Activated naive CD8-positive, alpha-beta T cell treated with anti-CD3 and anti-CD28 coated beads, Interleukin-2, amount 50 U/mL, for 24 hours (primary cell): ENCODE data around the gene TMC8.
"Not testable (repeated sequence)": the region's sequence is repeated elsewhere in the genome, so short reads cannot be mapped to it uniquely, and the experiment has no call there.

Experiments used
- ATAC-seq: fragments of 150-1000 bp; cut with Tn5 transposase; one replicate; pipeline ENCODE4 v1.10.0; 2021
- DNase-seq: peaks from one replicate; pipeline ENCODE4 v3.0.0; 2021
- H3K27ac Mint-ChIP-seq: one replicate; pipeline ENCODE4 v1.8.0; 2021; ENCODE audit warnings: mild to moderate bottlenecking, mixed read lengths
- H3K27me3 Mint-ChIP-seq: one replicate; pipeline ENCODE4 v1.8.0; 2021; ENCODE audit warnings: mixed read lengths
- H3K36me3 Mint-ChIP-seq: one replicate; pipeline ENCODE4 v1.8.0; 2021; ENCODE audit warnings: low read depth, mixed read lengths
- H3K4me1 Mint-ChIP-seq: one replicate; pipeline ENCODE4 v1.8.0; 2021; ENCODE audit warnings: mixed read lengths
- H3K4me3 Mint-ChIP-seq: one replicate; pipeline ENCODE4 v1.8.0; 2021; ENCODE audit warnings: mild to moderate bottlenecking, moderate library complexity, mixed read lengths
- H3K9me3 Mint-ChIP-seq: one replicate; pipeline ENCODE4 v1.8.0; 2021; ENCODE audit warnings: mixed read lengths

The TMC8 gene

DNA sequence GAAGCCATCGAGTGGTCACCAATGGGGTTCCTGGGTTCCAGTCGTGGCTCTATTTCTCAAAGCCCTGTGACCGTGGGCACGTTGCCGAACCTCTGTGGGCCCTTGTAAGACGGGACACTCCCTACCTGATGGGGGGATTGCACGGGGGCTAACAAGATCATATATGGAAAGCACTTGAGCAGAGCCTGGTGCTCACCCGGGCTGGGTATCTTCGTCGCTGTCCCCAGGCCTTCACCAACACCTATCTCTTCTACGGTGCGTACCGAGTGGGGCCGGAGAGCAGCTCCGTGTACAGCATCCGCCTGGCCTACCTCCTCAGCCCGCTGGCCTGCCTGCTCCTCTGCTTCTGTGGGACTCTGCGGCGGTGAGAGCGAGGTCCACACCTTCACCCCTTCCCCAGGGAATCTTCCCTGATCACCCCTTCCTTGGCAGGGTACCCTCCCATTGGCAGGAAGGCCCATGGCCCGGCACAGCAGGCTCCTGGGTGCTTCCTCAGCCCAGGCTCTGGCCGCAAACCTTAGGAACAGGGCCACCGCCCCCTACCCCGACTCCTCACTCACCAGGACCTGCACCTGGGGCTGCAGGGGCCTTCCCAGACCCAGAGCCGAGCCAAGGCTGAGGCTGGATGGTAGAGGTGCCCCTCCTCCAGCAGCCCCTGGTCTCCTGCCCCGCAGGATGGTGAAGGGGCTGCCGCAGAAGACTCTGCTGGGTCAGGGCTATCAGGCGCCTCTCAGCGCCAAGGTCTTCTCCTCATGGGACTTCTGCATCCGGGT, 2.8 kb downstream of the TMC8 start:
- DNase-seq (peak; percentile 24), ATAC-seq (no peak)
- Mint-ChIP-seq H3K27me3 (no peaks in the 10 kb centered on the region), H3K4me3 (peak overlapping the region; percentile 95), H3K36me3 (peaks cover 42% of the 10 kb centered on the region), H3K9me3 (no peaks in the 10 kb centered on the region), H3K4me1 (peaks cover 70% of the 10 kb centered on the region), H3K27ac (peak overlapping the region; percentile 80)

DNA sequence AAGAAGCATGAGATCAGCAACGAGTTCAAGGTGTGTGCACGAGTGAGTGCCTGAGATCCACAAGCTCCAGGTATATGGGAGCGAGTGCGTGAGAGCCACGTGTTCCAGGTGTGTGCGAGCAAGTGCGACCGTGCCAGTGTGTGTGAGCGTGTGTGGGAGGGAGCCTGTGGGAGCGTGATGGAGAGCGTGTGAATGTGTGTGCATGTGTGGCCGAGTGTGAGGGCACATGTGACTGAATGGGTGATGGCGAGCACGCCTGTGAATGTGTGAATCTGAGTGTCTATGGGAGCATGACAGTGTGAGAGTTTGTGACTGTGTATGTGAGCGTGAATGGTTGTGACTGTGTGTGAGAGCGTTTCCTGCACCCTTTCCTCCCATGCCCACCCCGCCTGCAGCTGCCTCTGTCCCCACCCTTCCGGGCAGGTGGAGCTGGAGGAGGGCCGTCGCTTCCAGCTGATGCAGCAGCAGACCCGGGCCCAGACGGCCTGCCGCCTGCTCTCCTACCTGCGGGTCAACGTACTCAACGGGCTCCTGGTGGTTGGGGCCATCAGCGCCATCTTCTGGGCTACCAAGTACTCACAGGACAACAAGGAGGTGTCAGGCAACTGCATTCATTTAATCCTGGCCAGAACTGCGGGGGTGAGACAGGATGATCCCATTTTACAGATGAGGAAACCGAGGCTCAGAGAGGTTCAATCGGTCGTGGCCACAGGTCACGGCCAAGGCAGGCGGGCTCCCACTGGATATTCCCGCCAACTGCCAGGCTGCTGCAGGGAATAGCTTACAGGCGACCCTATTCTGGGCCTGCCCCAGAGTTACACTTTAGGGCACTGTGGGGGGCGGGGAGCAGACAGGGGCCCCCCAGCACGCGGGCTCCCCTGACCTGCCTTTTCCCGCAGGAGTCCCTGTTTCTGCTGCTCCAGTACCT, 3.7 kb downstream of the TMC8 start:
- peaks cover 72% of the 10 kb centered on the region for H3K4me1 Mint-ChIP-seq
- DNase-seq, result peak; percentile 71
- peak overlapping the region; percentile 52 for H3K27ac Mint-ChIP-seq
- peak overlapping the region; percentile 95 for H3K4me3 Mint-ChIP-seq
- peaks cover 42% of the 10 kb centered on the region for H3K36me3 Mint-ChIP-seq
- H3K9me3 Mint-ChIP-seq, result no peaks in the 10 kb centered on the region
- ATAC-seq, result peak; percentile 7
- no peaks in the 10 kb centered on the region for H3K27me3 Mint-ChIP-seq

DNA sequence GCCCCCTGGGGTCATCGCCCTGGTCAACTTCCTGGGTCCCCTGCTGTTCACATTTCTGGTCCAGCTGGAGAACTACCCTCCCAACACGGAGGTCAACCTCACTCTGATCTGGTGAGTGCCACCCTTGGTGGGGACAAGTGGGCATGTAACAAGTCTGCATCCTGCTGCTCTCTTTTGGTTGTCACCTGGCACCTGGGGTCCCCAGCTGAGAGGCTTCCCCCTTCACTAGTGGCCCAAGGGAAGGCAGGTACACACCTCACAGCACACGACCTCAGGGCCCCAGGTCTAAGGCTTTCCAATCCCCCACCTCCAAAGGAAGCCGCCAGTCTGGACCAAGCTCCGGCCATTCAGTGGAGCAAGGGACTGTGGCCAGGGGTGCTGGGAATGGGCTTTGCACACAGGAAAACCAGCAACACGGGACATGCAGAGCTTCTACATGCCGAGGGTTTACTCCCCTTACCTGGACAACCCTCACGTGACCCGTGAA, 4.4 kb downstream of the TMC8 start:
- peaks cover 69% of the 10 kb centered on the region for H3K4me1 Mint-ChIP-seq
- H3K9me3 Mint-ChIP-seq, result no peaks in the 10 kb centered on the region
- no peaks in the 10 kb centered on the region for H3K27me3 Mint-ChIP-seq
- no peak overlapping the region for H3K4me3 Mint-ChIP-seq
- H3K36me3 Mint-ChIP-seq, result peaks cover 46% of the 10 kb centered on the region
- ATAC-seq (no peak), DNase-seq (no peak)
- H3K27ac Mint-ChIP-seq, result no peak overlapping the region

DNA sequence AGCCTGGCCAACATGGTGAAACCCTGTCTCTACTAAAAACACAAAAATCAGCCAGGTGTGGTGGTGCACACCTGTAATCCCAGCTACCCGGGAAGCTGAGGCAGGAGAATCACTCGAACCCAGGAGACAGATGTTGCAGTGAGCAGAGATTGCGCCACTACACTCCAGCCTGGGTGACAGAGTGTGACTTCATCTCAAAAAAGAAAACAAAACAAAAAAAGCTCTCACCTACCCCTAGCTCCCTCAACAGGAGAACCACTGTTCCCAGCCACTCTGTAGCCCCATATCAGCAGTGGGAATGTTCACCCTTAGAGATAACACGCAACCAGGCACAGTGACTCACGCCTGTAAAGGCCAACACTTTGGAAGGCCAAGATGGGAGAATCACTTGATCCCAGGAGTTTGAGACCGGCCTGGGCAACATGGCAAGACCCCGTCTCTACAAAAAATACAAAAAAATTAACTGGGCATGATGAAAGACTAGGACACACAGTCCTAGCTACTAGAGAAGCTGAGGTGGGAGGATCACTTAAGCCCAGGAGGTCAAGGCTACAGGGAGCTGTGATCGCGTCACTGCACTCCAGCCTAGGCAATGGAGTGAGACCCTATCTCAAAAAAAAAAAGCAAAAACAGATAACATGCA, 5.4 kb downstream of the TMC8 start:
- H3K27me3 Mint-ChIP-seq, result no peaks in the 10 kb centered on the region
- peaks cover 46% of the 10 kb centered on the region for H3K36me3 Mint-ChIP-seq
- H3K4me1 Mint-ChIP-seq, result peaks cover 65% of the 10 kb centered on the region
- DNase-seq (no peak), ATAC-seq (no peak)
- H3K4me3 Mint-ChIP-seq, result no peak overlapping the region
- no peak overlapping the region for H3K27ac Mint-ChIP-seq
- H3K9me3 Mint-ChIP-seq, result no peaks in the 10 kb centered on the region

DNA sequence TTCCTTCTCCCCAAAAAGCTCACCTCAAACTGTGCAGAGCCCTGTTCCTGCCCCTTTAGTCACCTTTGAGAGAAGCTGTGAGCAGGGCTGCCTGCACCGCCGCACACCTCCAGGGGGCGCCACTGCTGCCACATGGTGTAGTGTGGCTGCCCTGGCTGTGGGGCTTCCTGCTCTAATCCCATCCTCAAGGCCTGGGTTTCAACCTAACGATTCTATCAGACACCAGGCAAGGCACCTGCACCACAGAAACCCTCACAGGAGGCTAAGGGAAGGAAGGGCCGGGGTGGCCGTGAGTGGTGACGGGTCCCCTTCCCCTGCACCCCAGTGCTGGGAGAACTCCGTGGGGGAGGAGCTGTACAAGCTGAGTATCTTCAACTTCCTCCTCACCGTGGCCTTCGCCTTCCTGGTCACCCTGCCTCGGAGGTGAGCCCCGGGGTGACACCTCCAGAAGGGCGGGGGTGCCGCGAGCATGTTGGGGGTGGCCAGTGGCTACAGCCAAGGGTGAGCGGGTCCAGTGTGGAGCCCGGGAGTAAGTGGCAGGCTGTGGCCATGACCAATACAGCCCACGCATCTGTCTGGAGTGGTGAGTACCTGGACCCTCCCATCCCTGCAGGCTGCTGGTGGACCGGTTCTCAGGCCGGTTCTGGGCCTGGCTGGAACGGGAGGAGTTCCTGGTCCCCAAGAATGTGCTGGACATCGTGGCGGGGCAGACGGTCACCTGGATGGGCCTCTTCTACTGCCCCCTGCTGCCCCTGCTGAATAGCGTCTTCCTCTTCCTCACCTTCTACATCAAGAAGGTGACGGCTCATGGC, 7.0 kb downstream of the TMC8 start:
- Mint-ChIP-seq H3K4me3 (no peak overlapping the region), H3K27ac (no peak overlapping the region), H3K9me3 (no peaks in the 10 kb centered on the region), H3K36me3 (peaks cover 49% of the 10 kb centered on the region), H3K27me3 (no peaks in the 10 kb centered on the region), H3K4me1 (peaks cover 76% of the 10 kb centered on the region)
- DNase-seq, result peak; percentile 72
- ATAC-seq, result peak; percentile 6

DNA sequence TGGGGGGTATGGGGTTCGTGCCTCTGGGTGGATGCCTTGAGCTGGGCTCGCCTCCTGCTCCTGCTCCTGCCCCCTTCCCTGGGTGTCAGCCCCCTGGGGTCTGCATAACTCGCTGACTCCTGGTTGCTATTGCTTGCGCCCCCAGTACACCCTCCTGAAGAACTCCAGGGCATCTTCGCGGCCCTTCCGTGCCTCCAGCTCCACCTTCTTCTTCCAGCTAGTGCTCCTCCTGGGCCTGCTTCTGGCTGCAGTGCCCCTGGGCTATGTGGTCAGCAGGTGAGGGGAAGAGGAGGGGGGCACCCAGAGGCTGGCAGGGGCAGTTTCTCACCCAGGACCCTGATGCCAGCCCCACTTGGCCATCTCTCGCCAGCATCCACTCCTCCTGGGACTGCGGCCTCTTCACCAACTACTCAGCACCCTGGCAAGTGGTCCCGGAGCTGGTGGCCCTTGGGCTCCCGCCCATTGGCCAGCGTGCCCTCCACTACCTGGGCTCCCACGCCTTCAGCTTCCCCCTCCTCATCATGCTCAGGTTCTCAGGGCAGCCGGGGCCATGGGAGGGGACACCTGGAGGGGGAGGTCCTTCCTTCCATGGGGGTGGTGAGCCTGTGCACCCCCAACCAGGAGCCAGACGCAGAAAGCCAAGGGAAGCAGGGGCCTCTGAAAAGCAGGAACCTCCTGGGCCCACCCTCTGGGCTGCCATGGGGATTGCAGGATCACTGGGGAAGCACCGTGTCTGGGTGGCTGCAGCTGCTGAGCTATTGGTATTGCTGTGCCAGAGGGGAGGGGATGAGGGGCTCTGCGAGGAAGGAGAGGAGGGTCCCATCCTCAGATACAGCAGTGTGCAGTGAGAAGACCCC, 7.9 kb downstream of the TMC8 start:
- ATAC-seq, result no peak
- no peak overlapping the region for H3K4me3 Mint-ChIP-seq
- no peak for DNase-seq
- no peaks in the 10 kb centered on the region for H3K27me3 Mint-ChIP-seq
- H3K36me3 Mint-ChIP-seq, result peaks cover 47% of the 10 kb centered on the region
- peaks cover 70% of the 10 kb centered on the region for H3K4me1 Mint-ChIP-seq
- H3K27ac Mint-ChIP-seq, result no peak overlapping the region
- H3K9me3 Mint-ChIP-seq, result no peaks in the 10 kb centered on the region

DNA sequence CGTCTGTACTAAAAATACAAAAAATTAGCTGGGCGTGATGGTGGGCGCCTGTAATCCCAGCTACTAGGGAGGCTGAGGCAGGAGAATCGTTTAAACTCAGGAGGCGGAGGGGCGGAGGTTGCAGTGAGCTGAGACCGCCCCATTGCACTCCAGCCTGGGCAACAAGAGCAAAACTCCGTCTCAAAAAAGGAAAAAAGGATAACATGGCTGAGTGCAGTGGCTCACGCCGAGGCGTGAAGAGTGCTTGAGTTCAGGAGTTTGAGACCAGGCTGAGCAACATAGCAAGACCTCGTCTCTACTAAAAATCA, 9.2 kb downstream of the TMC8 start:
- H3K4me3 Mint-ChIP-seq, H3K9me3 Mint-ChIP-seq, DNase-seq, H3K27me3 Mint-ChIP-seq: not testable (repeated sequence)
- Mint-ChIP-seq H3K36me3 (peaks cover 36% of the 10 kb centered on the region), H3K27ac (peak overlapping the region; percentile 65), H3K4me1 (peaks cover 69% of the 10 kb centered on the region)
- ATAC-seq, result peak; percentile 3

DNA sequence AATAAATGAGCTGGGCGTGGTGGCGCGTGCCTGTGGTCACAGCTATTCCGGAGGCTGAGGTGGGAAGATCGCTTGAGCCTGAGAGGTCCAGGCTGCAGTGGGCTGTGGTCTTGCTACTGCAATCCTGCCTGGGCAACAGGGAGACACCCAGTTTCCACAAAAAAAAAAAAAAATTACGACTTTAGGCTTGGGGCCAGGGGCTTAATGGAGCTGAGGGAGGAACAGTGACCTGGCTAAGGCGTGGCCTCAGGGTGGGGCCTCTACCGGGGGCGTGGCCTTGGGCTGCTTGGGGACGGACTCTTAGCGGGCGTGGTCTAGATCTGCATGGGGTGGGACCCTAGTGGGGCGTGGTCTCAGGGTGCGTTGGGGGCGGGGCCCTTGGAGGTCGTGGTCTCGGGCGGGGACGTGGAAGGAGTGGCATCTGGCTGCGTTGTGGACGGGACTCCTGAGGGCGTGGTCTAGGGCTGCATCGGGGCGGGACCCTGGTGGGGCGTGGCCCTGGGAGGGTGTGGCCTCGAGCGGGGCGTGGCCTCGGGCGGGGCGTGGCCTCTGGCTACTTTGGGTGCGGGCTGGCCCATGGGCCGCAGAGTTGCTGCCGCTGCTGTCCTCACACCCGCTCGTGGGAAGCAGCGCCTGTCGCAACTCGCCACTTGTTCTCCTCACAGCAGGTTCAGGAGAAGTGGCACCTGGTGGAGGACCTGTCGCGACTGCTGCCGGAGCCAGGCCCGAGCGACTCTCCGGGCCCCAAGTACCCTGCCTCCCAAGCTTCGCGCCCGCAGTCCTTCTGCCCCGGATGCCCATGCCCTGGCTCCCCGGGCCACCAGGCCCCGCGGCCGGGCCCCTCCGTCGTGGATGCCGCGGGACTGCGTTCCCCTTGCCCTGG, 9.8 kb downstream of the TMC8 start:
- peak overlapping the region; percentile 32 for H3K4me3 Mint-ChIP-seq
- no peaks in the 10 kb centered on the region for H3K9me3 Mint-ChIP-seq
- H3K4me1 Mint-ChIP-seq, result peaks cover 67% of the 10 kb centered on the region
- peaks cover 35% of the 10 kb centered on the region for H3K36me3 Mint-ChIP-seq
- peak; percentile 80 for ATAC-seq
- no peaks in the 10 kb centered on the region for H3K27me3 Mint-ChIP-seq
- DNase-seq, result peak; percentile 97
- H3K27ac Mint-ChIP-seq, result peak overlapping the region; percentile 65

DNA sequence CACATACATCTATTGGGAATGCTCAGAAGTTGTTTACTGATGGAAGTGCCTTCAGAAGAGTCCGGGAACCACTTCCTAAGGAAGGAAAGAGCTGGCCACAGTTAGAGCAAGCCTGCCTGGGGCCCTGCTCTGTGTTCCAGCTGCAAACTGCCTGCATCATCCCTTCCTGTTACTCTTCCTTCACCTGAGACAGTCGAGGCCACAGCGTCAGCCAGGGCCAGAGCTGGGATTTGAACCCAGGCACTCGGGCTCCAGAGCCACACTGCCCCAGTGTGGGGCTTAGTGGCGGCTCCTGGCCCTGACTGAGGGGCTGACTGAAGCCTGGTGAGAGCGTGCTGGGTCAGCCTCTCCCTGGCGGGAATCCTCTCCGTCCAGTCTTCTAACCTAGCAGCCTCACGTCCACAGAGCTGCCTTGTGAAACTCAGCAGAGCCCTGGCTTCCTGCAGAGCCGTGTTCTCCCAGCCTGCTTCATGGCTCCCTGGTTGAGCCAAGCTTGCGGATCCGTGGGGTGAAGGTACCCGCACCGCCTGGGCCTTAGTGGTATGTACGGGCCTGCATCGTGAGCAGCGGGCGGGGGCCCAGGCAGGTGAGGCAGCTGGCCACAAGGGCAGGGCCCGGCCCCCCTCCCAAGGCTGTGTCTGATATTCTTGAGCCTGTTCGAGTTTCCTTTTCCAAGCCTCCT, 11.0 kb downstream of the TMC8 start:
- ATAC-seq (no peak), DNase-seq (no peak)
- peak overlapping the region; percentile 13 for H3K27ac Mint-ChIP-seq
- no peak overlapping the region for H3K4me3 Mint-ChIP-seq
- H3K9me3 Mint-ChIP-seq, result no peaks in the 10 kb centered on the region
- peaks cover 59% of the 10 kb centered on the region for H3K4me1 Mint-ChIP-seq
- H3K27me3 Mint-ChIP-seq, result no peaks in the 10 kb centered on the region
- peaks cover 23% of the 10 kb centered on the region for H3K36me3 Mint-ChIP-seq

DNA sequence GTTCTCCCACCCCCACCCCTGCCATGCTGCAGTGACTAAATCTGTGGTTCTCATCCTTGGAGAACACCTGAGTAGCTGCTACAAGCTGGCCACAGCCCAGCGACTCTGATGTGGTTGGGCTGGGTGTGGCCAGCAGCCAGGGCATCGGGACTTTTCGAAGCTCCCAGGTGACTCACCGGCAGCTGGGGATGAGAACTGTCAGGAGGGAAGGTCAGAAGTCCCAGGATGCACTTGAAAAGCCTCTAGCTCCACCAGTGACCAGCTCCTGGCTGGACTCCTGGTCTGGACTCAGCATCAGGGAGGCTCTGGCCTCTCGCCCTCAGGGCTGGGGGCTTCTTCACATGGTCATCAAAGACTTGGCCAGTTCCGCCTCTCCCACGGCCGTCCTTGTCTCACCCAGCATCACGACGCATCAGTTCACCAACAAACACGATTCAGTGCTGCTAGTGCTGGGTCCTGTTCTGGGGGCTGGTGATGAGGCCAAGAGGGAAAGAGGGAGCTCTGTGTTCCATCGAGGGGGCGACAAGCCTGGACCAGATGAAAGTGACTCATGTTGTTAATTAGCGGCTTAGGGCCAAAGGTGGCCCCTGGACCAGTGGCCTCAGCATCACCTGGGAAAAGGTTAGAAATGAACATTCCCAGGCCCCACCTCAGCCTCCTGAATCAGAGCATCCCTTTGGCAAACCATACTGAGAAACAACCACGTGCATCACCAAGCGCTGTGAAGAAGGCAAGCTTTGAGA, 11.7 kb downstream of the TMC8 start:
- Mint-ChIP-seq H3K36me3 (peaks cover 17% of the 10 kb centered on the region), H3K4me1 (peaks cover 57% of the 10 kb centered on the region), H3K9me3 (no peaks in the 10 kb centered on the region), H3K27ac (no peak overlapping the region), H3K4me3 (no peak overlapping the region), H3K27me3 (no peaks in the 10 kb centered on the region)
- ATAC-seq (no peak), DNase-seq (peak; percentile 36)

DNA sequence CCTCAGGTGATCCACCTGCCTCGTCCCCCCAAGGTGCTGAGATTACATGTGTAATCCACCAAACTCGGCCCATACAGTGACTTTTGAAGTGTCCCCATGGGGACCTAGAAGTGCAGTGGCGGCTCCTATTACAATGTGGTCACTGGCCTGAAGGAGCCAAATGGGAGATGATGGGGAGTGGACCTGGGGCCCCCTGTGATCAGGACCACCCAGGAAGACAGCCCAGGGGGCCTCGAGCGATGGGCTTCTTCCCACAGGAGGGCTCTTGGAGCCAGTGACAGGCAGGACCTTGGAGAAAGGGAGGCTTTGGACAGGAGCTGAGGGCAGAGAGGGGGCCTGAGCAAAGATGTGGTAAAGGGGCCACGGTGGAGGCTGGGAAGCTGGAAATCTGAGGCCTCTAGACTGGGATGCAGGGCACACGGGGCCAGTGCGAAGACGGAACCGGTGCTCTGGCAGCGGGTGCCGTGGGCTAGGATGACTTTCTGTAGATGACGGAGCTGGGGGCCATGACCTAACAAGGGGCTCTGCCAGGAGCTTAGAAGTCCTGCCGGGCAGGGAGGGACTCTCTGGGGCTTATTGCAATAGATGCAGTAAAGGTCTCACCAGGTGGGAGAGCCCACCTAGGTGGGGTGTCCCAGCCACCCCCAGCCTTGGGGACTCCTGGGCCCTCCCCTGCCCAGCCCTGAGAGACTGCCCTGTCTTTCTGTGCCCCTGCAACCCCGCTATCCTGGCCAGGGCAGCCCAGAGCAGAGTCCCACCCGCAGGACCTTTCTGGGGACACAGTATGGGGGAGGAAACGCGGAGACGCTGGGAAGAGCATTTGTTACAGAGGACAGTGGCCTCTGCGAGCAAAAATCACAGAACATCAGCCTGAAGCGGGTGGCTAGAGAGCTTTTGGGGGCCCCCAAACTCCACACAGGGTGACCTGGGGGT, 12.9 kb downstream of the TMC8 start:
- H3K27ac Mint-ChIP-seq, result no peak overlapping the region
- H3K4me1 Mint-ChIP-seq, result peaks cover 56% of the 10 kb centered on the region

More for the DNA sequence above, 12.9 kb downstream of the TMC8 start:
- Mint-ChIP-seq H3K4me3 (no peak overlapping the region), H3K9me3 (no peaks in the 10 kb centered on the region), H3K36me3 (peaks cover 15% of the 10 kb centered on the region), H3K27me3 (no peaks in the 10 kb centered on the region)
- ATAC-seq (no peak), DNase-seq (no peak)
